H1 (cell line): ENCODE results near the gene ABCF3. TPM values are rescaled to one million over a fixed set of nuclear protein-coding genes. Genes with fewer than 3 reads are reported as not detected.

Experiments used
- ATF2 ChIP-seq: IDR thresholded peaks from 2 replicates; pipeline ENCODE4 v1.6.1; 2012; ENCODE audit warnings: low read length, inconsistent platforms
- ATF3 ChIP-seq: IDR thresholded peaks from 2 replicates; pipeline ENCODE4 v1.6.1; 2011; ENCODE audit warnings: low read depth, mild to moderate bottlenecking, low read length; ENCODE audit not compliant: insufficient read depth
- CTBP2 ChIP-seq: IDR thresholded peaks from 2 replicates; pipeline ENCODE4 v1.7.0; 2011; ENCODE audit warnings: borderline replicate concordance, mild to moderate bottlenecking, moderate library complexity, mixed read lengths, low read length; ENCODE audit not compliant: insufficient read depth, insufficient read length
- FOSL1 ChIP-seq: IDR thresholded peaks from 2 replicates; pipeline ENCODE4 v1.6.1; 2011; ENCODE audit warnings: mild to moderate bottlenecking, low read depth, low read length, moderate library complexity; ENCODE audit not compliant: insufficient read depth
- KDM4A ChIP-seq: IDR thresholded peaks from one replicate; pipeline ENCODE4 v1.7.1; 2012; ENCODE audit warnings: low read depth, mild to moderate bottlenecking, moderate library complexity, low read length, inconsistent platforms; ENCODE audit not compliant: severe bottlenecking
- SP2 ChIP-seq: IDR thresholded peaks from 2 replicates; pipeline ENCODE4 v1.6.1; 2012; ENCODE audit warnings: mild to moderate bottlenecking, low read length, inconsistent platforms
- SP4 ChIP-seq: IDR thresholded peaks from 2 replicates; pipeline ENCODE4 v1.6.1; 2012; ENCODE audit warnings: low read length, inconsistent platforms
- polyA plus RNA-seq, 7 experiments: library from polyadenylated mRNA; depleted of rRNA in 3 of 7; stranded (reverse) in 5 of 7; unstranded in 2 of 7; fragments of >200 nt in 5 of 7; fragments of 200-250 nt in 2 of 7; gene quantifications; 1 replicate in 5 of 7; 2 replicates in 1 of 7; 4 replicates in 1 of 7; pipeline versions ENCODE4 v1.2.1 to v1.2.3, GENCODE V29; 2011 to 2013; ENCODE audit warnings: missing spikeins in 2 of 7, mixed read lengths in 2 of 7
- total RNA-seq: library from RNA; stranded (reverse); fragmentation: NEBNext Ultra II Directional; extraction: Animal tissue kit (Norgen Biotek cat#: 25700); gene quantifications from 2 replicates; pipeline ENCODE4 v1.2.1, GENCODE V29; 2021
- TF ChIP-seq, protein P1 (sequence below): IDR thresholded peaks from 2 replicates; pipeline ENCODE4 v1.6.1; 2011; ENCODE audit warnings: low read length, improper control_type of control experiment

The ABCF3 gene
- total and polyA plus RNA-seq, 2 of the 8 experiments (the other 6 are each of a cell fraction or from before 2014, with no cell fraction given), result 51.6 to 57.8 TPM

GRCh38 chr3:184234671-184235380, 48.8 kb downstream of the ABCF3 start (continued):
- TF ChIP-seq, protein P1, sequence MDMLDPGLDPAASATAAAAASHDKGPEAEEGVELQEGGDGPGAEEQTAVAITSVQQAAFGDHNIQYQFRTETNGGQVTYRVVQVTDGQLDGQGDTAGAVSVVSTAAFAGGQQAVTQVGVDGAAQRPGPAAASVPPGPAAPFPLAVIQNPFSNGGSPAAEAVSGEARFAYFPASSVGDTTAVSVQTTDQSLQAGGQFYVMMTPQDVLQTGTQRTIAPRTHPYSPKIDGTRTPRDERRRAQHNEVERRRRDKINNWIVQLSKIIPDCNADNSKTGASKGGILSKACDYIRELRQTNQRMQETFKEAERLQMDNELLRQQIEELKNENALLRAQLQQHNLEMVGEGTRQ, result no peak
- TF ChIP-seq ATF3 (no peak), ATF2 (no peak), SP4 (no peak), FOSL1 (no peak), KDM4A (no peak), CTBP2 (no peak), SP2 (no peak)
